HG02840 (cell line): ENCODE results near the gene PRRT2.
A peak's percentile ranks its signal among the peaks of the same experiment; 100 is the strongest.
"Not testable (repeated sequence)": the region's sequence is repeated elsewhere in the genome, so short reads cannot be mapped to it uniquely, and the experiment has no call there.

ENCODE experiments used
- ATAC-seq: cut with Tn5 transposase; IDR thresholded peaks from one replicate; pipeline ENCODE4 v1.9.1; 2021; ENCODE audit warnings: mild to moderate bottlenecking, moderate library complexity, moderate number of reproducible peaks; ENCODE audit not compliant: unreplicated experiment, low FRiP score

PRRT2 gene

GRCh38 chr16:29790949-29791844, 20.8 kb upstream of the PRRT2 start:
- ATAC-seq = no peak

- no peak for ATAC-seq
Observed at GRCh38 chr16:29791845-29792807, 19.9 kb upstream of the PRRT2 start.

GRCh38 chr16:29793153-29793552, 18.8 kb upstream of the PRRT2 start:
- ATAC-seq = not testable (repeated sequence)

- ATAC-seq = no peak
Observed at GRCh38 chr16:29794231-29794710, 17.7 kb upstream of the PRRT2 start.

GRCh38 chr16:29802416-29802935, 9.5 kb upstream of the PRRT2 start:
- ATAC-seq = no peak

GRCh38 chr16:29804020-29804419, 8.0 kb upstream of the PRRT2 start:
- ATAC-seq = no peak

GRCh38 chr16:29804455-29805231, 7.3 kb upstream of the PRRT2 start:
- no peak for ATAC-seq

- peak; percentile 57 for ATAC-seq
Observed at GRCh38 chr16:29805232-29806098, 6.5 kb upstream of the PRRT2 start.

GRCh38 chr16:29806099-29806579, 5.9 kb upstream of the PRRT2 start, which contains the start of gene MAZ:
Gene MAZ, plus strand, starts transcription at chr16:29806529. Its CDS starts 173 bp downstream, at chr16:29806702.
- no peak for ATAC-seq

- ATAC-seq = no peak
Observed at GRCh38 chr16:29806641-29807425, 5.2 kb upstream of the PRRT2 start.

GRCh38 chr16:29807426-29808218, 4.4 kb upstream of the PRRT2 start:
- ATAC-seq = no peak

GRCh38 chr16:29808219-29808900, 3.6 kb upstream of the PRRT2 start:
- no peak for ATAC-seq

- ATAC-seq = no peak
Observed at GRCh38 chr16:29809031-29809747, 2.8 kb upstream of the PRRT2 start.

GRCh38 chr16:29809850-29810698, 1.9 kb upstream of the PRRT2 start:
- ATAC-seq = no peak

- ATAC-seq = no peak
Observed at GRCh38 chr16:29810699-29811169, 1.3 kb upstream of the PRRT2 start.
